GM20431 (cell line): ENCODE measurements around the gene HOXC6.

Experiments used
- in situ Hi-C: fragments of 300-500 bp; cut with MseI, MboI; formaldehyde crosslinking; loops from one replicate; pipeline ENCODE4 v1.15.0; 2020; ENCODE audit warnings: low sequenced_read_pairs; ENCODE audit not compliant: unreplicated experiment

HOXC6 gene

DNA sequence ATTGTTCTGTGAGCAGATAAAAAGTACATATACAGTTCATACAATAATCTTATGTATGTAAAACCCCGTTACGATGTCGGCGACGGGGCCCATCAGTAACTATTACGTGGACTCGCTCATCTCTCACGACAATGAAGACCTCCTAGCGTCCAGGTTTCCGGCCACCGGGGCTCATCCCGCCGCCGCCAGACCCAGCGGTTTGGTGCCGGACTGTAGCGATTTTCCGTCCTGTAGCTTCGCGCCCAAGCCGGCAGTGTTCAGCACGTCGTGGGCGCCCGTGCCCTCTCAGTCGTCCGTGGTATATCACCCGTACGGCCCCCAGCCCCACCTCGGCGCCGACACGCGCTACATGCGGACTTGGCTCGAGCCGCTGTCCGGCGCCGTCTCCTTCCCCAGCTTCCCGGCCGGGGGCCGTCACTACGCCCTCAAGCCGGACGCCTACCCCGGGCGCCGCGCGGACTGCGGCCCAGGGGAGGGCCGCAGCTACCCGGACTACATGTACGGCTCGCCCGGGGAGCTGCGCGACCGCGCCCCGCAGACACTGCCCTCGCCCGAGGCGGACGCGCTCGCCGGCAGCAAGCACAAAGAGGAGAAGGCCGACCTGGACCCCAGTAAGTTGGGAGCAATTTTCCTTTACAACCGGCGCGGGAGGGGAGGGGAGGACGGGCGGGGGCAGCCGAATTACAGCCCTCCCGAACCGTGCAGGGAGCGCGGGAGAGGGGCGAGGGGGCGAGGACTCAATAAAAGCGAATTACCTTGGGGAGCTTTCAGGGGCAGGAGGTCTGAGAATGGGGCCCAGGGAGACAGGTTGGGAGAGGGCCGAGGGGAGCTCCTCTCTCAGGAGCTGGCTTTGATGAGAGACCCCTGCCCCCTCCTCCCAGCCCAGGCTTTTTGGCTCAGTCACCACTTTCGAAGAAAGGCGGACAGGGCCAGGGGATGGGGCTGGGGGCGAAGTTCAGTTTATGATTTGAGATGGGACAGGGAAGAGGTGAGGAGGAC is 27.8 kb upstream of the HOXC6 start, which contains the start of gene HOXC9:
Gene HOXC9 (plus strand): TSS at position 46 of the 999 bp plus-strand sequence. CDS start 28 bp downstream, at position 74.
- in situ Hi-C loops = loop anchor here (25.0 kb wide), 1 partner anchor 362 kb away; the partner anchor contains the start of gene GPR84

DNA sequence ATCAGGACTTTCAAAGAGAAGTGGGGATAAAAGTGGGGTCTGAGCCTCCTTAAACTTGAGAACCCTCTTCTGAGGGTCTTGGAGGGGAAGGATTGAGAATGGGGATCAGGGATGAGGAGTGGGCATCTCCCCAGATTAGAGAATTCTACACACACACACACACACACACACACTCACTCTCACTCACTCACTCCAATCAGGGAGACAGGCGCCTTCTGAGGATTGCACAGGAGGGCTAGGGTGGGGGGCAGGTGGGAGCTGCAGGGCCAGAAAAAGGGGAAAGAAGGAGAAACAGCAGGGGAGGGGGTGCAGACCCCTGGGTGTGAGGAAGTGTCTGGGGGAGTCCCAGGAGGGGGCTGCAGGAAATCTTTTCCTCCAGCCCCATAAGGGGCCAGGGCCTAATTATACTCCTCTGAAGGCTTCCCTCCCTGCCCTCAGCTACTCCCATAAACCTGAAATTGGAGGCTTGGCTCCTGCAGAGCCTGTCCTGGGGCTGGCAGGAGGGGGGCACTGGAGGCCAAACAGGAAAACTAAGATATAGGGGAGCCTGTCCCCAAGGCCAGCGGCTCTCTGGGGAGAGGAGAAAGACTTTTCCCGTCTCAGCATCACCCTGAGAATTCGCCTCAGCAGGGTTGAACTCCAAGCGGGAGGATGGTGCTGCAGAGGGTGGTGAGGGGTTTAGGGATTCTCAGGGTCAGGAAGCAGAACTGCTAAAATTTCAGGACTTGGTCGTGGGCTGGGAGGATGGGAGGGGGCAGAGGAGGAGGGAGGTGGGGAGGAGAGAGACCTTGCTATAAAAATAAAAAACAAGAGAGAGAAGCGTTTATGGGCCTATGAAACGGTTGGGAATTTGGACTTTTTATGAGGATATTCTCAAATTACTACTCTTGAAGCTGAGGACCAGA is 26.7 kb upstream of the HOXC6 start:
- in situ Hi-C loops = loop anchor here (25.0 kb wide), 1 partner anchor 361 kb away; the partner anchor contains the start of gene GPR84

DNA sequence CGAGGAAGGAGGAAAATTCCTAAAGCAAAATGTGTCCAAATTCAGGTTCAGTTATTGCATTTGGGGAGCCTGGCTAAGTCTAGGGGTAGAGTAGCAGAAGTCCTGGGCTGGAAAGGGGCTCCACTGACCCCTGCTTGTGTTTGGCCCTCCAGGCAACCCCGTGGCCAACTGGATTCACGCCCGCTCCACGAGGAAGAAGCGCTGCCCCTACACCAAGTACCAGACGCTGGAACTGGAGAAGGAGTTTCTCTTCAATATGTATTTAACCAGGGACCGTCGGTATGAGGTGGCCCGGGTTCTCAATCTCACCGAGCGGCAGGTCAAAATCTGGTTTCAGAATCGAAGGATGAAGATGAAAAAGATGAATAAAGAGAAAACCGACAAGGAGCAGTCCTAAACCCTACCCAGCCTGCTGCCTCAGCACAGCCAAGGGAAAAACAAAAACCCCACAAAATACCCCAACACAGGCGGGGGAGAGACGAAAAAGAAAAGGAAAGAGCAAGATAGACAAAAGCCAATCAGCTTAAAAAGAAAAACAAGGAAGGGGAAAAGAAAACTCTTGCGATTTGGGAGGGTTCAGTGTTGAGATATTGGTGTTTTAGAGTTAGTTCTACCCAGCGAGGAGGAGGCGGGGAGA is 25.8 kb upstream of the HOXC6 start:
- in situ Hi-C loops = loop anchor here (25.0 kb wide), 1 partner anchor 360 kb away; the partner anchor contains the start of gene GPR84

DNA sequence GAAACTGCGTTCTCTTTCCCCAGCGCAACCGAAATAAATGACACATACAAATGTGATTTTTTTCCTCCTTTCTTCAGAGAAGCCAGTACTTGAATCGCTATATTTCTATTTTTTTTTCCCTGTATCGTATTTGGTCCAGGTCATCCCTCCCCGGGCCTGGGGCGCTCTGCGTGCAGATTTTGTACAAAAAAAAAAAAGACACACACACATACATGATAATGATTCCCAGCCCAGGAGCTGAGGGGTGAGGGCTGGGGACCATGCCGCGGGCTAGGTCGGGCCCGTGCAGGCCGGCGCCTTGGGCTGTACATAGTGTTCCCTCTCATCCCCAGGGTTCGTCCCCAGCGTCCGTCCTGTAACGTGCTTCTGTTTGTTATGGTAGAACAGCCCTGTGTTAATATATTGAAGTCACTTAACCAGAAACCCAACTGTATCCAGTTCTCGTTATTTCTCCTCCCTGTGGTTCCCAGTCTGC is 25.3 kb upstream of the HOXC6 start:
- in situ Hi-C loops = loop anchor here (25.0 kb wide), 1 partner anchor 359 kb away; the partner anchor contains the start of gene GPR84

DNA sequence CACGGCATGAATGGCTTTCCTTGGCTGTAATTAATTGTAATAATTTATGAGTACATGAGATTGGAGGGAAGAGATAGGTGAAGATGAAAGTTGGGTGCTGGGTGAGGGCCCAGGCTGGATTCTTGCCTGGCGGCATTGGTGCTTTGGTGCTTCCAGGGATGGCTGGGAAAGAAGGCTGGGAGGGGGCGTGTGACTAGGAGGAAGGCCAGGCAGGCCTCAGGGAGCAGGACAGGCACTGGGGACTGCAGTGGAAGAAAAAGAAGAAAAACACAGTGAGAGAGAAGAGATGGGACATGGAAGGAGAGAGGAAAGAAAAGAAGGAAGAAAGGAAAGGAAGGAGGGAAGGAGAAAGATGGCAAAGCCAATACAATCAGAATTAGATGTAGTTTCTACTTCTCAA is 24.6 kb upstream of the HOXC6 start:
- in situ Hi-C loops = loop anchor here (25.0 kb wide), 1 partner anchor 359 kb away; the partner anchor contains the start of gene GPR84

DNA sequence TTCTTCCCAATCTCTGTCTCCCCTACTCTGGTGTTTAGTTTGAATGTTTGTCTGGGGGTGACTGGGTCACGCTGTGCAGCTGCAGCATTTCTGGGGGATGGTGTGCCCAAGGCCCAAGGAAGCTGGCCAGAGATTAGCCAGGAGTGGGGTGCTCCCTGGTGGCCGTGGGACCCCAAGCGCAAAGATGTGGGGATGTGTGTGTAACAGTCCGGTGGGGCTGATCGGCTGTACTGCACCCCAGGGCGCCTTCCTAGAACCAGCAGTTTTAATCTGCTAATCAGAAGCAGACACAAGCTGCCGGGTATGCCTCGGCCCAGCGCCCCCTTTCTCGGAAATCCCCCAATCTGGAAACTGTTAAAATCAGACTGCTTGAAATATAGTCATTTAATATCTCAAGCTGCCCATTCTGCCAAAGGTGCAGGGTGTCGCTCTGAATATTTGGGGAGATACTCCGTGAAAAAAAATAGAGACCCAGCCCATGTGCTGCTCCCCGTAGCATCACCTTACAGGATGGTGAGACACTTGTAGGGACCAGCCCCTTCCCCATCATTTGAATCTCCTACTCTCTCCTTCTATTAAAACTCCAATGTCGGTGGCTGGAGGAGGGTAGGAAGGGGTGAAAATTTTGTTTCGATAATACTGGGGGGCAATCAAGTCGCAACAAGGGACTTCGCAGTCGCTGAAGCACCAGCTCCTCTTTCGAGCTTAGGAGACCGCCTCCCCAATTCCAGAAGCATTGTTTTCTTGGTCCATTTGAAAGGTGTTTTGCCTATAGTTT is 24.0 kb upstream of the HOXC6 start:
- in situ Hi-C loops = loop anchor here (25.0 kb wide), 1 partner anchor 358 kb away; the partner anchor contains the start of gene GPR84

DNA sequence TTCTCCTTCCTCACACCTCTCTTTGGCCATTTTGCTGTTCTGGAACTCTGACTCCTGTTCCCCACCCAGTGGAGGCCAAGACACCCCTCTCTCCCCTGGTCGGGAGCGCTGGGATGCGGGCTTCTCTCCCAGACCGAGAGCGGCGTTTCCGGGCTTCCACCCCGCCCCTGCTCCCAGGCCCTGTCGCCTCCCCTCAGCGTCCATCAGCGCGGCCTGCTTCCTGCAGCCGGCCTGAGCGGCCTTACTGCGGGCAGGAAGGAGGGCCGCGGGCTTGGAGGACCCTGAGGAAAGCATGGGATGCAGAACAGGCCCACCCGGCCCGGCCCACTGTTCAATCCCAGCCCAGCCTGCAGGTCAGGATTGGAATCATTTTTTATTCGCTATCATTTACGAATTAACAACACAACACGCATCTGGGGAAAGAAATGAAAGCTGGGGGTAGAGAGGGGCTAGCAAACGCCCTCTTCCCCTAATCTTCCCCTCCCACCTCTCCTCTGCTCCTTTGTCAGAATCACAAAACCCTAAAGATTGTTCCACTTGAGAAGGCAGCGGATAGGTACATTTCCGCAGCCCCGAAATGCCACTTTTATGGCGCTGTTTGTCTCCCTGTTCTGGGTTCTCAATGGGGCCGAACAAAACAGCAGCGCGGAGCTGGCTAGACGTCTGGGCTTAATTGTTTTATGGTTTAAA is 23.3 kb upstream of the HOXC6 start:
- in situ Hi-C loops = loop anchor here (25.0 kb wide), 1 partner anchor 357 kb away; the partner anchor contains the start of gene GPR84

DNA sequence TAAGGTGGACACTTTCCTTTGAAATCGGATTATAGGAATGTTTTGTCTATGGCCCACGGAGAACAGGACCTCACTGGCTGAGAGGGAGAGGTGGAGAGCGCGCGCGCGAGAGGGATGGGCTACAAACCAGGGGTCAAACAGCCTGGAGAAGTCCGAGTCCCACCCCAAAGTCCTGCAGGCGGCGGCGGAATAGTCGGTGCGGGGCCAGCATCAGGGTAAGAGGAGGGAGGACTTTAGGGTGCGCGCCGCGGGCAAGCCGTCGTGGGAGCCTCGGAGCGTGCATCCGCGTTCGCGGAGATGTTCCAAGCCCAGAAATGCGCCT is 22.7 kb upstream of the HOXC6 start:
- in situ Hi-C loops = loop anchor here (25.0 kb wide), 1 partner anchor 357 kb away; the partner anchor contains the start of gene GPR84

DNA sequence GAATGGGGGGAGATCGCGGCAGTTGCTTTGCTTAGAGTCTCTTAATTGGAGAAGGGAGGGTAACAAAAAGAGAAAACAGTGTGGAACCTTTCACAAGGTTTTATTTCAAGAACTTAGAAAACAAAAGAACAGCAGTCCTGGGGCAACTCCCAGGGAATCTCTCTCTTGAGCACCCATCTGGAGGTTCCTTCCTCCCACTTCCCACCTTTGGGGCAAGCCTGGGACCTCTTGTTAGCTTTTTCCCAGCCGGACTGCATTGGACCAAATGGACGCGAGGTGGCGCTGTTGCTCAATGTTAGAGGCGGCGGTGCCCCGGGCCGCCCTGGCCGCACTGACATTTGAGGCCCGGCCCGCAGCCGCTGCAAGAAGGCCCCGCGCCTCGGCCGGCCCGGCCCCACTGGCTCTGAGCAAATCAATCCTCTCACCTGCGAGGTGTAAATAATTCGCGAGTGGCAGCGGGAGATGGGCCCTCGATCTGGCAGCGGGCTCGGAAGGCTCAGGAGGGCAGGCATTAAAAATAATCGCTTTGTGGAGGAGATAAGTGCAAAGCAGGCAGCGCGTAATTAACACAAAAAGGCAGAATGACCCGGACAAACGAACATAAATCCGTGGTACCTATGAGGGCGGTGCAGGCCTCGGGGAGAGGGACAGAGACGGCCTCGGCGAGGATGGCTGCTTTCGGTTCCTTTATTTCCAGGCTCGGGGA is 22.2 kb upstream of the HOXC6 start:
- in situ Hi-C loops = loop anchor here (25.0 kb wide), 1 partner anchor 356 kb away; the partner anchor contains the start of gene GPR84

DNA sequence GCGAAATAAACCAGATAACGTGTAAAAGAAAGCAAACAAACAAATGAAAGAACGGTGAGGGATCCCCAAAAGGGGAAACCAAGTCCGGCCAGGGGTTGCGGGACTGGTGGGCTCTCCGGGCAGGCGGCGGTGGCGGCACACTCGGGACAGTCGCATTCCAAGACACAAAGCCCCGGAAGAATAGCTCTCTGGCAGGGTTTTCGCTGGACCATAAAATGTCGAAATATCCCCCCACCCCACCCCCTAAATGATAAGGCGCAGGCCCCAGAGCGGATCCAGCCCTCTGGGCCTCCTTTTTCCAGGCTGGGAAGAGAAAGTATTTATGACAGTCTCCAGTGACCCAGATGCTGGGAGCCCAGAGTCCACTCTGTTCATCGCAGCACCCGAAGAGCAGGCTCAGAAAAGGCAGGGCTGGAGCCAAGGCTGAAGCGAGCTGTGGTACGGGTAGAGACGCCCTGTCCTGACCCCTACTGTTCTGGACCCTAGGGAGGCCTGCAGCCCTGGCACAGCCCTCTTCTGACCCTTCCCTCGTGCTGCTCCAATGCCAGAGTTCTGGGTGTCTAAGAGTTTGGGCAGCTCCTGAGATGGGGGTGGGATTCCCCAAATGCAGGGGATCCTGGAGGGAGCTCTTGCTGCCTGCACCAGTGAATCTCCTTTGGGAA is 21.6 kb upstream of the HOXC6 start:
- in situ Hi-C loops = loop anchor here (25.0 kb wide), 1 partner anchor 356 kb away; the partner anchor contains the start of gene GPR84

DNA sequence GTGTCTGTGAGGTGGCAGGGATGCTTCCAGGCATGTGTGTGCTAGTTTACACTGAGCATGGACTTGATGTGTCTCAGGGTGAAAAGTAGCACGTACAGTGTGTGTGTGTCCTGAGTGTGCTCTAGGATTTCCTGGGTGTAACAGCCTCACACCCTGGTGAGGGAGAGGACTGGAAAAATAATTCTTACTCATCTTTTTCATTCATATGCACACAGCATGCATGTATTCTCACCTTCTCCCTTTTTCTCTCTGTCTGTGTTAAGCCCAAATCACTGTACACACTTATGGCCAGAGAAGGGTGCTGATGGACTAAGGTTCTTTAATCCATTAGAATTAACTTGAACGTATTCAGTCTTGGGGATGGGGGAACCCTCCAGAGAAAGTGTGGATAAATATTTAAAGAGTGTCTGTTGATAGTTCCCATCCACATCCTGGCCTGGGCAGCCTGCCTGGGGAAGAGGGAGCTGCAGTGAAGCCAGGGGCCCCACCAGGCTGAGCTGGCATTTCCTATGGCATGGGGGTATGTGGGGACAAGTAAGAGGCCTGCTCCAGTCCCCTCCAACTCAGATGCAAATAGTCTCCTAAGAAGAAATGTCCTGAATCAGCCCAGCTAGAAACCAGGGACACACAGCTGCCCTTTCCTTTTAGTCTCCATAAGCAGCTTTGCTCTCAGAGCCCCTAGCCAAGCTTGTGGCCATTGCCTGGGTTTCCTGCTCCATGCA is 20.5 kb upstream of the HOXC6 start:
- in situ Hi-C loops = loop anchor here (25.0 kb wide), 1 partner anchor 355 kb away; the partner anchor contains the start of gene GPR84

DNA sequence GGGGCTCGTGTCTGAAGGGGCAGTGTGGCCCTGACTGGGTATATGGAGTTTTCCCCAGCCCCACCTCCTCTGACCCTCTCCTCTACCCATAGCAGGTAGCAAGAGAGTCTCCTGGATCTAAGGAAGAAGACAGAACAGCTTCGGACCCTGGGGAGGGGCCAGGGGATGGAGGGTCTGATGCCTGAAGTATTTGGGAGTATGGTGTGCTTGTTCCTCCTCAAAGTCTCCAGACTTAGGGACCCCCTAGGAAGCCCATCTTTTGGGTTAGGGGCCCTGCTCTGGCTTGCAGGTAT is 20.0 kb upstream of the HOXC6 start:
- in situ Hi-C loops = loop anchor here (25.0 kb wide), 1 partner anchor 354 kb away; the partner anchor contains the start of gene GPR84

DNA sequence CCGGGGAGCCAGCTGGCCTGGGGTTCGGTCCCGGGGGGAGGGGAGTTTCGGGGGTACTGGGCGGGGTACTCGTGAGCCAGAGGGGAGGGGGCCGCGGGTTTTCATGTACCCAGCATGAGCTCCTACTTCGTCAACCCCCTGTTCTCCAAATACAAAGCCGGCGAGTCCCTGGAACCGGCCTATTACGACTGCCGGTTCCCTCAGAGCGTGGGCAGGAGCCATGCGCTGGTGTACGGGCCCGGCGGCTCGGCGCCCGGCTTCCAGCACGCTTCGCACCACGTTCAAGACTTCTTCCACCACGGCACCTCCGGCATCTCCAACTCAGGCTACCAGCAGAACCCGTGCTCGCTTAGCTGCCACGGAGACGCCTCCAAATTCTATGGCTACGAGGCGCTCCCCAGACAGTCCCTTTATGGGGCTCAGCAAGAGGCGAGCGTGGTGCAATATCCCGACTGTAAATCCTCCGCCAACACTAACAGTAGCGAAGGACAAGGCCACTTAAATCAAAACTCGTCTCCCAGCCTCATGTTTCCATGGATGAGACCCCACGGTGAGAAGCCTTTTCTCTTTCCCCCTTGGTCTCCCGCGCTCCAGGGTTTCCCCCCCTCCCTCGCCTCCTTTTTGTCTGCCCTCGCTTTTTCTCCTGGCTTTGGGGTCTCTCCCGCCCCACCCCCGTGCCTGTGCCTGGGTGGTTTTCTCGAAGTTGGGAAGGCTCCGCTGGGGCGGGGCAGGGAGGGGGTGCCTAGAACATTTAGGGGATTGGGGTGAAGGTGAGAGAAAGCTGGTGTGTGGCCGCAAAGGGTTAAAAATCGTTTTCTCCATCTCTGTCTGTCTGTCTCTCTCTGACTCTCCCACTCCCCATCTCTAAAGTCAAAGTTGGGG is 18.8 kb upstream of the HOXC6 start:
- in situ Hi-C loops = loop anchor here (25.0 kb wide), 1 partner anchor 353 kb away; the partner anchor contains the start of gene GPR84

DNA sequence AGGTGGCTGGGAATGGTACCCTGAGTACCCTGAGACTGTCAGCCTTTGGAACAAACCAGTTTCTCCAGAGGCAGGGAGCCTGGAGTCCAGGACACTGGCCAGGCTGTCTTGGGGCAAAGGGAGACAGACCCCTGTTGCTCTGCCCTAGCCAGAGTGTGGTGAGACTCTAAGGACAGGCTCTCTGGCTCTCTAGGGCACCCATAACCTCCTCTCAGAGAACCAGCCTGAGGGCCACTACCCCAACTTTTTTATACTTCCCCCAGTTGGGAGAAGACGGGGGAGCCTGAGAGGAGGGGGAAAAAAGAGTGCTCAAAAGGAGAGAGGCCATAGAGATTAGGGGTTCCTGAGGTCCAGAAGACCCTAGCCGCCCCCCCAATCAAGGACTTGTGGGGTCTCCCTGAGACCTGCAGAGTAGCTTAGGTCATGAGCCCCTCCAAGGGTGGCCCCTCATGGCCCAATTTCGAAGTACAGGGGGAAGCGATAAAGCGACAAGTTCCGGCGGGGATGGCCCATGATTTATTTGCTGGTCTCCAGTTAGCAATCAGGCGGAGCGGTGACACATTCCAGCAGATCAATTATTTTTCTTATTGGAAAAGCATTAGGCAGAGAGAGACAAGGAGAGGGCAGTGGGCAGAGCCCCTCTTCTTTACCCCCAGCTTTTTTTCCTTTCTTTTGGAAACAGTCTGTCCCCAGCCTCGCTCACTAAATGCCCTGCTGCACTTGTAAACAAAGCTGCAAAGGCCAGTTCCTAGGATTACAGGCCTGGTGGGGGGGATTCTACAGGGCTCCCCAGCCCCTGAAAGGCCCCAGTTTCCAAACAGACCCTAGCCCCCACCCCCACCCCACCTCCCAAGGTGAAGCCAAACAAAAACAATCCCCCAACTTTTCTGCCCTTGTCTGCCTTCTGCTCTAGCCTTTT is 17.9 kb upstream of the HOXC6 start:
- in situ Hi-C loops = loop anchor here (25.0 kb wide), 1 partner anchor 352 kb away; the partner anchor contains the start of gene GPR84
